ENCODE results near the gene S1PR5. TPM values are rescaled to one million over a fixed set of nuclear protein-coding genes. Genes with fewer than 3 reads are reported as not detected.
A peak's percentile ranks its signal among the peaks of the same experiment; 100 is the strongest.

The S1PR5 gene
- total and polyA plus RNA-seq, 3 experiments from 2014 or later = 1.5 to 90.3 (median 1.8) TPM

- Histone ChIP-seq H3K27ac (ENCODE audit: low read depth, low read length) (peak overlapping the region; percentile 90), H3K9me3 (ENCODE audit: low read length) (no peaks in the 10 kb centered on the region), H3K4me3 (ENCODE audit: low read length) (peak overlapping the region; percentile 72), H3K27me3 (ENCODE audit: insufficient read depth, low read length, poor library complexity, severe bottlenecking) (no peaks in the 10 kb centered on the region), H3K36me3 (ENCODE audit: insufficient read depth, low read length) (peaks cover 12% of the 10 kb centered on the region), H3K4me1 (ENCODE audit: insufficient read depth, low read length) (peaks cover 32% of the 10 kb centered on the region)
- ChIA-PET CTCF (interaction anchor here (1.8 kb wide), 1 partner anchor 50 kb away, joined by 4 read pairs; no protein-coding TSS in a partner anchor), POLR2A (interaction anchor here (2.2 kb wide), 1 partner anchor 65 kb away, joined by 8 read pairs; no protein-coding TSS in a partner anchor)
- peaks cover 0 to 29% (median 8%) of the 10 kb centered on the region in 3 donors for H3K36me3 Mint-ChIP-seq
- peak overlapping the region; percentile 83 to 93 (median 86) for H3K4me3 Mint-ChIP-seq
- H3K9me3 Mint-ChIP-seq = no peaks in the 10 kb centered on the region
- H3K4me1 Mint-ChIP-seq = peaks cover 38 to 51% (median 47%) of the 10 kb centered on the region in 3 donors
- peak overlapping the region; percentile 68 to 95 (median 89) for H3K27ac Mint-ChIP-seq
- peak in 1 of 5 donors; percentile 63 for DNase-seq
- H3K27me3 Mint-ChIP-seq = no peaks in the 10 kb centered on the region
These were observed 15.2 kb downstream of the S1PR5 start for GRCh38 chr19:10501971-10502523.

GRCh38 chr19:10500247-10500592 lies 17.0 kb downstream of the S1PR5 start:
- peak overlapping the region; percentile 8 to 89 (median 76) for H3K27ac Mint-ChIP-seq
- CTCF ChIA-PET = interaction anchor here (0.6 to 1.5 kb wide), 3 partner anchors 18 to 430 kb away, joined by 3 to 4 read pairs (median 3); no protein-coding TSS in a partner anchor
- no peak for DNase-seq
- H3K9me3 Mint-ChIP-seq = no peaks in the 10 kb centered on the region
- H3K9me3 ChIP-seq (ENCODE audit: low read length) = no peaks in the 10 kb centered on the region
- H3K27me3 ChIP-seq (ENCODE audit: insufficient read depth, low read length, poor library complexity, severe bottlenecking) = no peaks in the 10 kb centered on the region
- H3K4me1 Mint-ChIP-seq = peaks cover 32 to 46% (median 41%) of the 10 kb centered on the region in 3 donors
- peaks cover 0 to 37% (median 8%) of the 10 kb centered on the region in 3 donors for H3K36me3 Mint-ChIP-seq
- H3K36me3 ChIP-seq (ENCODE audit: insufficient read depth, low read length) = peaks cover 12% of the 10 kb centered on the region
- H3K4me3 Mint-ChIP-seq = peak overlapping the region; percentile 67 to 88 (median 77)
- peaks cover 27% of the 10 kb centered on the region for H3K4me1 ChIP-seq (ENCODE audit: insufficient read depth, low read length)
- POLR2A ChIA-PET = no interaction called here
- H3K4me3 ChIP-seq (ENCODE audit: low read length) = no peak overlapping the region
- no peaks in the 10 kb centered on the region for H3K27me3 Mint-ChIP-seq
- no peak overlapping the region for H3K27ac ChIP-seq (ENCODE audit: low read depth, low read length)

- Mint-ChIP-seq H3K27ac (peak overlapping the region in 5 of 8 donors; percentile 29 to 89 (median 75)), H3K36me3 (peaks cover 0 to 41% (median 8%) of the 10 kb centered on the region in 3 donors), H3K27me3 (no peaks in the 10 kb centered on the region), H3K4me1 (peaks cover 32 to 46% (median 41%) of the 10 kb centered on the region in 3 donors), H3K4me3 (peak overlapping the region in 6 of 7 donors; percentile 67 to 88 (median 79)), H3K9me3 (no peaks in the 10 kb centered on the region)
- POLR2A ChIA-PET = no interaction called here
- no peak for DNase-seq
- Histone ChIP-seq H3K4me1 (ENCODE audit: insufficient read depth, low read length) (peaks cover 27% of the 10 kb centered on the region), H3K27ac (ENCODE audit: low read depth, low read length) (no peak overlapping the region), H3K4me3 (ENCODE audit: low read length) (no peak overlapping the region), H3K9me3 (ENCODE audit: low read length) (no peaks in the 10 kb centered on the region), H3K36me3 (ENCODE audit: insufficient read depth, low read length) (peaks cover 12% of the 10 kb centered on the region), H3K27me3 (ENCODE audit: insufficient read depth, low read length, poor library complexity, severe bottlenecking) (no peaks in the 10 kb centered on the region)
- CTCF ChIA-PET = interaction anchor here (0.7 to 1.5 kb wide), 2 partner anchors 18 to 65 kb away, joined by 3 to 4 read pairs; no protein-coding TSS in a partner anchor
These were observed 17.5 kb downstream of the S1PR5 start for GRCh38 chr19:10499550-10500246.

- H3K27ac Mint-ChIP-seq = peak overlapping the region in 6 of 8 donors; percentile 24 to 90 (median 58)
- POLR2A ChIA-PET = no interaction called here
- H3K27me3 ChIP-seq (ENCODE audit: insufficient read depth, low read length, poor library complexity, severe bottlenecking) = no peaks in the 10 kb centered on the region
- peaks cover 27 to 42% (median 37%) of the 10 kb centered on the region in 3 donors for H3K4me1 Mint-ChIP-seq
- H3K4me3 Mint-ChIP-seq = peak overlapping the region in 3 of 7 donors; percentile 9 to 71 (median 39)
- DNase-seq = no peak
- CTCF ChIA-PET = interaction anchor here (1.6 to 1.9 kb wide), 2 partner anchors 14 to 44 kb away, joined by 4 read pairs; no protein-coding TSS in a partner anchor
- no peaks in the 10 kb centered on the region for H3K9me3 ChIP-seq (ENCODE audit: low read length)
- H3K9me3 Mint-ChIP-seq = no peaks in the 10 kb centered on the region
- peaks cover 12% of the 10 kb centered on the region for H3K36me3 ChIP-seq (ENCODE audit: insufficient read depth, low read length)
- no peak overlapping the region for H3K4me3 ChIP-seq (ENCODE audit: low read length)
- H3K27me3 Mint-ChIP-seq = no peaks in the 10 kb centered on the region
- peaks cover 0 to 46% (median 11%) of the 10 kb centered on the region in 3 donors for H3K36me3 Mint-ChIP-seq
- no peak overlapping the region for H3K27ac ChIP-seq (ENCODE audit: low read depth, low read length)
- peaks cover 27% of the 10 kb centered on the region for H3K4me1 ChIP-seq (ENCODE audit: insufficient read depth, low read length)
These were observed 19.9 kb downstream of the S1PR5 start for GRCh38 chr19:10497371-10497770.

- peaks cover 0 to 56% (median 7%) of the 10 kb centered on the region in 3 donors for H3K36me3 Mint-ChIP-seq
- POLR2A ChIA-PET = interaction anchor here (0.6 kb wide), 1 partner anchor 161 kb away, joined by 4 read pairs; no protein-coding TSS in a partner anchor
These were observed 25.7 kb downstream of the S1PR5 start for GRCh38 chr19:10491472-10492047.

GRCh38 chr19:10486551-10486950 lies 30.7 kb downstream of the S1PR5 start:
- Histone ChIP-seq H3K27ac (ENCODE audit: low read depth, low read length) (no peak overlapping the region), H3K4me3 (ENCODE audit: low read length) (no peak overlapping the region), H3K4me1 (ENCODE audit: insufficient read depth, low read length) (no peaks in the 10 kb centered on the region), H3K27me3 (ENCODE audit: insufficient read depth, low read length, poor library complexity, severe bottlenecking) (no peaks in the 10 kb centered on the region), H3K36me3 (ENCODE audit: insufficient read depth, low read length) (peaks cover 15% of the 10 kb centered on the region), H3K9me3 (ENCODE audit: low read length) (no peaks in the 10 kb centered on the region)
- CTCF ChIA-PET = interaction anchor here (0.7 kb wide), 1 partner anchor 10 kb away, joined by 3 read pairs; no protein-coding TSS in a partner anchor
- no peak overlapping the region for H3K4me3 Mint-ChIP-seq
- DNase-seq = no peak
- H3K27ac Mint-ChIP-seq = peak overlapping the region in 1 of 8 donors; percentile 17
- POLR2A ChIA-PET = interaction anchor here (0.6 kb wide), 1 partner anchor 57 kb away, joined by 3 read pairs; no protein-coding TSS in a partner anchor
- peaks cover 0 to 50% (median 2%) of the 10 kb centered on the region in 3 donors for H3K36me3 Mint-ChIP-seq
- H3K27me3 Mint-ChIP-seq = no peaks in the 10 kb centered on the region
- peaks cover 5 to 16% (median 10%) of the 10 kb centered on the region in 3 donors for H3K4me1 Mint-ChIP-seq
- H3K9me3 Mint-ChIP-seq = no peaks in the 10 kb centered on the region

More at GRCh38 chr19:10491472-10492047, 25.7 kb downstream of the S1PR5 start:
- CTCF ChIA-PET = interaction anchor here (0.6 to 1.7 kb wide), 6 partner anchors 14 to 378 kb away, joined by 3 to 5 read pairs (median 4); no protein-coding TSS in a partner anchor
- Mint-ChIP-seq H3K9me3 (no peaks in the 10 kb centered on the region), H3K27me3 (no peaks in the 10 kb centered on the region), H3K27ac (peak overlapping the region in 1 of 8 donors; percentile 50), H3K4me3 (no peak overlapping the region), H3K4me1 (peaks cover 8 to 20% (median 10%) of the 10 kb centered on the region in 3 donors)
- H3K36me3 ChIP-seq (ENCODE audit: insufficient read depth, low read length) = peaks cover 9% of the 10 kb centered on the region
- DNase-seq = no peak
- no peak overlapping the region for H3K4me3 ChIP-seq (ENCODE audit: low read length)
- H3K27ac ChIP-seq (ENCODE audit: low read depth, low read length) = no peak overlapping the region
- no peaks in the 10 kb centered on the region for H3K4me1 ChIP-seq (ENCODE audit: insufficient read depth, low read length)
- H3K9me3 ChIP-seq (ENCODE audit: low read length) = no peaks in the 10 kb centered on the region
- H3K27me3 ChIP-seq (ENCODE audit: insufficient read depth, low read length, poor library complexity, severe bottlenecking) = no peaks in the 10 kb centered on the region

- H3K4me3 Mint-ChIP-seq = peak overlapping the region; percentile 56 to 74 (median 68)
- peaks cover 10 to 22% (median 12%) of the 10 kb centered on the region in 3 donors for H3K4me1 Mint-ChIP-seq
- Histone ChIP-seq H3K4me1 (ENCODE audit: insufficient read depth, low read length) (peaks cover 15% of the 10 kb centered on the region), H3K27ac (ENCODE audit: low read depth, low read length) (no peak overlapping the region), H3K27me3 (ENCODE audit: insufficient read depth, low read length, poor library complexity, severe bottlenecking) (no peaks in the 10 kb centered on the region), H3K9me3 (ENCODE audit: low read length) (no peaks in the 10 kb centered on the region), H3K4me3 (ENCODE audit: low read length) (peak overlapping the region; percentile 46), H3K36me3 (ENCODE audit: insufficient read depth, low read length) (no peaks in the 10 kb centered on the region)
- peak; percentile 84 to 90 (median 87) for DNase-seq
- peak overlapping the region in 7 of 8 donors; percentile 63 to 92 (median 85) for H3K27ac Mint-ChIP-seq
- no peaks in the 10 kb centered on the region for H3K27me3 Mint-ChIP-seq
- no peaks in the 10 kb centered on the region for H3K36me3 Mint-ChIP-seq
- ChIA-PET POLR2A (no interaction called here), CTCF (interaction anchor here (0.7 to 1.9 kb wide), 10 partner anchors 9 to 208 kb away, joined by 3 to 7 read pairs (median 3); partner anchors contain the start of genes CDC37, ICAM1, PDE4A and RAVER1)
- no peaks in the 10 kb centered on the region for H3K9me3 Mint-ChIP-seq
These were observed 38.3 kb downstream of the S1PR5 start for GRCh38 chr19:10478903-10479384.
